Left ventricle myocardium inferior (tissue), 1 donor: Measurements from ENCODE around the gene ANO9. TPM values are rescaled to one million over a fixed set of nuclear protein-coding genes. Genes with fewer than 3 reads are reported as not detected.

Experiments
- DNase-seq: peaks from one replicate; pipeline ENCODE4 v3.0.0-alpha.2; 2020
- H3K27ac ChIP-seq: fragments of 200-600 bp; replicated peaks from 2 replicates; pipeline ENCODE4 v1.8.0; 2021
- H3K27me3 ChIP-seq: fragments of 200-600 bp; 2 replicates; pipeline ENCODE4 v1.8.0; 2021; ENCODE audit warnings: low read depth
- H3K36me3 ChIP-seq: fragments of 200-600 bp; 2 replicates; pipeline ENCODE4 v1.8.0; 2021
- H3K4me1 ChIP-seq: fragments of 200-600 bp; 2 replicates; pipeline ENCODE4 v1.8.0; 2021
- H3K4me3 ChIP-seq: fragments of 200-600 bp; 2 replicates; pipeline ENCODE4 v1.8.0; 2021; ENCODE audit warnings: mild to moderate bottlenecking, moderate library complexity
- H3K9me3 ChIP-seq: fragments of 200-600 bp; replicated peaks from 2 replicates; pipeline ENCODE4 v1.8.0; 2021
- intact Hi-C: fragments of 100-400 bp; cut with micrococcal nuclease; formaldehyde crosslinking; loops from one replicate; pipeline ENCODE4 v1.11.0; 2022
- total RNA-seq: library from RNA; stranded (reverse); fragmentation: NEBNext Ultra II Directional; extraction: Animal tissue kit (Norgen Biotek cat#: 25700); gene quantifications from one replicate; pipeline ENCODE4 v1.2.1, GENCODE V29; 2021
- TF ChIP-seq, protein P1 (sequence below): fragments of 200-600 bp; IDR thresholded peaks from 2 replicates; pipeline ENCODE4 v1.8.0; 2021; ENCODE audit warnings: antibody characterized with exemption, mild to moderate bottlenecking, borderline replicate concordance
- donor health status: DM: no; HTN: yes; CAD: no; lungs with severe emphysema.

The ANO9 gene
- total RNA-seq, 1 donor from 2014 or later = 0.11 TPM

DNA sequence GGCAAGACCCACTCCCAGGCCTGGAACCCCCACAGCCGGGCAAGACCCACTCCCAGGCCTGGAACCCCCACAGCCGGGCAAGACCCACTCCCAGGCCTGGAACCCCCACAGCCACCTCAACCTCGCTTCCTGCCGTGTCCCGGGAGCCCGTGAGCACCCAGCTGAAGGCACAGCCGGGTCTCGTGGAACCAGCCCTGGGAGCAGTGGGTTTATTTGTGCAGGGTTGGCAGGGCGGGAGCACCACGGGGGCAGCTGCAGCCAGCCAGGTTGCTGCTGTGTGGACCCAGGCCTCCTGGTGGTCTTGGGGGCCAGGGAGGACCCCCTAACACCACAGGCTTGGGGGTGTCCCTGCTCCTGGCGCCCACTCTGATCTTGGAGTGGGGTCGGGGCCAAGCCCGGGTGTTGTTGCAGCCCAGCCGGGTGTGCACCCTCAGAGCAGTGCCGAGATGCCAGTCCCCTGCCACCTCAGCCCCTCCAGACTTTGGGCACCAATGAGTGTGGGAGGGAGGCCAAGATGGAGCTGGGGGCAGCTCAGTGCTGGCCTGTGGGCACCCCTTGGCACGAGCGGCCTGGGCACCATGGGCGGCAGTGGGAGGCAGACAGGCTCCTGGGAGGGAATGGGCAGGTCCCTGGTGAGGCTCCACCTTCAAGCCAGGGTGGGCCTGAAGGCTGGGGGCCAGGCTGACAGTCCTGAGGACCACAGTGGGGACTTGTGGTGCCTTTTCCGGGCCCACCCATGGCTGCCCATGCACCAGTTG lies 56.0 kb downstream of the ANO9 start:
- intact Hi-C loops = no loop called here
- Histone ChIP-seq H3K4me1 (no peaks in the 10 kb centered on the region), H3K4me3 (no peak overlapping the region), H3K27me3 (peaks cover 14% of the 10 kb centered on the region), H3K9me3 (peaks cover 15% of the 10 kb centered on the region), H3K36me3 (no peaks in the 10 kb centered on the region), H3K27ac (no peak overlapping the region)
- no peak for DNase-seq
- TF ChIP-seq, protein P1, sequence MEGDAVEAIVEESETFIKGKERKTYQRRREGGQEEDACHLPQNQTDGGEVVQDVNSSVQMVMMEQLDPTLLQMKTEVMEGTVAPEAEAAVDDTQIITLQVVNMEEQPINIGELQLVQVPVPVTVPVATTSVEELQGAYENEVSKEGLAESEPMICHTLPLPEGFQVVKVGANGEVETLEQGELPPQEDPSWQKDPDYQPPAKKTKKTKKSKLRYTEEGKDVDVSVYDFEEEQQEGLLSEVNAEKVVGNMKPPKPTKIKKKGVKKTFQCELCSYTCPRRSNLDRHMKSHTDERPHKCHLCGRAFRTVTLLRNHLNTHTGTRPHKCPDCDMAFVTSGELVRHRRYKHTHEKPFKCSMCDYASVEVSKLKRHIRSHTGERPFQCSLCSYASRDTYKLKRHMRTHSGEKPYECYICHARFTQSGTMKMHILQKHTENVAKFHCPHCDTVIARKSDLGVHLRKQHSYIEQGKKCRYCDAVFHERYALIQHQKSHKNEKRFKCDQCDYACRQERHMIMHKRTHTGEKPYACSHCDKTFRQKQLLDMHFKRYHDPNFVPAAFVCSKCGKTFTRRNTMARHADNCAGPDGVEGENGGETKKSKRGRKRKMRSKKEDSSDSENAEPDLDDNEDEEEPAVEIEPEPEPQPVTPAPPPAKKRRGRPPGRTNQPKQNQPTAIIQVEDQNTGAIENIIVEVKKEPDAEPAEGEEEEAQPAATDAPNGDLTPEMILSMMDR = no peak

DNA sequence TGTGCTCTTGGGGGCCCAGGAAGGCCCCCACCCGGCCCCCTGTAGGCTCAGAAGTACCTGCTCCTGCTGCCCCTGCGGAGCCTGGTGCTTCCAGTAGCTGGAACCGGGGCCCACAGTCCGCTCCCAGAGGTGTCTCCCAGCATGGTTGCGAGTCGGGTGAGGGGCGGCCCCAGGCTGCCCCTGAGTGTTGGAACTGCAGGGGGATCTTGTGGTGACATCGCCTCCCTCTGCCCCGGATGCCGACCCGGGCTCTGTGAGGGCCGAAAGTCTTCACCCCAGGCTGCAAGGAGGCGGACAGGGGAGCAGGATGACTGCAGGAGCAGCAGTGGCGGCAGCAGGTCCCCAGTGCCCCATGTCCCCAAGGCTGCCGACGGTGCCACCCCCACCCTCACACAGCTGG lies 57.3 kb downstream of the ANO9 start:
- Histone ChIP-seq H3K27ac (no peak overlapping the region), H3K4me1 (no peaks in the 10 kb centered on the region), H3K9me3 (peaks cover 15% of the 10 kb centered on the region), H3K4me3 (no peak overlapping the region), H3K27me3 (peaks cover 26% of the 10 kb centered on the region), H3K36me3 (no peaks in the 10 kb centered on the region)
- DNase-seq = no peak
- intact Hi-C loops = no loop called here
- TF ChIP-seq, protein P1 = no peak

DNA sequence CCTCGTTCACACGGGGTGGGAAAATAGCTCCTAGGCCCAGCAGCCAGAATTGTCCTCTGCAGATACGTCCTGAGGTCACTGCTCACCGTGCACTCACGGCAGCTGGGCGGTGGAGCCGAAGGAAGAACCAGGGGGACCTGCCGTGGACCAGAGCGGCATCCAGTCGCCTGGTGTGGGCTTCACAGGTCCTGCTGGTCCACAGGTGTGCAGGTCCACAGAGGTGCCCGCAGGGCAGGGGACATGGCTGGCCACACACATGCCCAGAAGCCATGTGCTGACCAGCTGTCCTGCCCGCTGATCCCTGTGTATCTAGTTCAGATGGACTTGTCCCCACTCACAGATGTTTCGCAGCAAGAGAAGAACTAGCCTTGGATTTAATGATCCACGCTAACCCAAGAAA lies 58.4 kb downstream of the ANO9 start:
- DNase-seq = no peak

DNA sequence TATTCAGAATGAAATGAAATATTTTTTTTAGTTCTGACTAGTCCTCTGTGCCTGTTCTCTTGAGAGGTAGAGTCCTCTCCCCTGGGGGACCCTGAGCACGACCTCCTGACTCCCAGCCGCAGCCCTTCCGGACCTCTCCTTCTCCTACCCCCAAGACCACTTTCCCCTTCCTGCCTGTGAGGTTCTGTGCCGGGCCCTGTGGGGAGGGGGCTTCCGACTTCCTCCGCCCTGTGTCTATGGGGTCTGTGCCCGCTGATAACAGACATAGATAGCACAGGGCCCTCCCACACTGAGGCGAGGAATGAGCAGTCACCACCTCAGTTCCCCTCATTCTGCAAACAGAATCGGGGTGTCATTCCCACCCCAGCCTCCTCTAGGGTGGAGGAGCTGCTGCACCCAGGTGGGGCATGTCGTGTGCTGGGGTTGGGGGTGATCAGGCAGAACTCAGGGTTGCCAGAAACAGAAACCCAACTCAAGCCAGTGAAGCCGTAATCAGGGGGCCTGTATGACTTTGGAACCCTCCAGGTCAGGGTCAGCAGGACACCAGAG lies 59.7 kb downstream of the ANO9 start:
- DNase-seq = no peak
- Histone ChIP-seq H3K27ac (no peak overlapping the region), H3K36me3 (no peaks in the 10 kb centered on the region), H3K4me1 (no peaks in the 10 kb centered on the region), H3K27me3 (peaks cover 50% of the 10 kb centered on the region), H3K4me3 (no peak overlapping the region), H3K9me3 (peaks cover 13% of the 10 kb centered on the region)
- intact Hi-C loops = no loop called here
- TF ChIP-seq, protein P1 = no peak

More for the DNA sequence above, 58.4 kb downstream of the ANO9 start:
- TF ChIP-seq, protein P1 = no peak
- peaks cover 37% of the 10 kb centered on the region for H3K27me3 ChIP-seq
- H3K4me1 ChIP-seq = no peaks in the 10 kb centered on the region
- H3K9me3 ChIP-seq = peaks cover 15% of the 10 kb centered on the region
- no peaks in the 10 kb centered on the region for H3K36me3 ChIP-seq
- intact Hi-C loops = no loop called here
- H3K27ac ChIP-seq = no peak overlapping the region
- H3K4me3 ChIP-seq = no peak overlapping the region

DNA sequence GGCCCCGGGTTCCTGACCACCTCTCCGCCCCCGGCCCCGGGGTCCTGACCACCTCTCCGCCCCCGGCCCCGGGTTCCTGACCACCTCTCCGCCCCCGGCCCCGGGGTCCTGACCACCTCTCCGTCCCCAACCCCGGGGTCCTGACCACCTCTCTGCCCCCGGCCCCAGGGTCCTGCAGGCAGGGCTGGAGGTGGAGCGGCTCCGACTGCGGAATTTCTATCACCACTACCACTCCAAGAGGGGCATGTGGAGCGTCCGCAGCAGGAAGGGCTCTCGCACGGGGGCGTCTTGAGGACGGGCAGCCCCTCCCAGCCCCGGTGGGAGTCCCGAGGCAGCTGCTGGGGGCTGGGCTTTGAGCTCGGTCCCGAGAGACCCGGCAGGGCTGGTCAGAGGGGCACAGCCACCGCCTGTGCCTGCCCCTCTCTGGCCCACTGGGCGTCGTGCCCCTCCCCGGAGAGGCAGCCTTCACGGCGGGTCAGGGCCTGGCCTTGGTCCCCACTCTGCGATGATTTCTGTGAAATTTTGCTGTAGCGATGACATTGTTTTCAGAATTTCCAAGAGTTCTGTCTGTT lies 60.2 kb downstream of the ANO9 start:
- peaks cover 54% of the 10 kb centered on the region for H3K27me3 ChIP-seq
- no peak overlapping the region for H3K4me3 ChIP-seq
- no peaks in the 10 kb centered on the region for H3K4me1 ChIP-seq
- no peak for DNase-seq
- no peaks in the 10 kb centered on the region for H3K36me3 ChIP-seq
- intact Hi-C loops = no loop called here
- peaks cover 7% of the 10 kb centered on the region for H3K9me3 ChIP-seq
- H3K27ac ChIP-seq = no peak overlapping the region
- TF ChIP-seq, protein P1 = no peak
